Keratinocyte (primary cell): Measurements from ENCODE around the gene TENM4.

ENCODE experiments used
- EZH2 ChIP-seq: IDR thresholded peaks from one replicate; pipeline ENCODE4 v1.6.1; 2012; ENCODE audit warnings: inconsistent platforms, mild to moderate bottlenecking, low read length, moderate library complexity
- TF ChIP-seq, protein P1 (sequence below), 3 experiments: IDR thresholded peaks in 1 of 3; conservative IDR thresholded peaks in 1 of 3; optimal IDR thresholded peaks in 1 of 3; 2 replicates in 2 of 3; 3 replicates in 1 of 3; pipeline versions ENCODE3 to v1.5.1; 2011; ENCODE audit warnings: low read length in 3 of 3, mild to moderate bottlenecking in 3 of 3, moderate library complexity in 2 of 3, control low read depth in 1 of 3, inconsistent platforms in 1 of 3; ENCODE audit not compliant: insufficient read depth in 2 of 3; ENCODE audit errors: extremely low read depth in 1 of 3

DNA sequence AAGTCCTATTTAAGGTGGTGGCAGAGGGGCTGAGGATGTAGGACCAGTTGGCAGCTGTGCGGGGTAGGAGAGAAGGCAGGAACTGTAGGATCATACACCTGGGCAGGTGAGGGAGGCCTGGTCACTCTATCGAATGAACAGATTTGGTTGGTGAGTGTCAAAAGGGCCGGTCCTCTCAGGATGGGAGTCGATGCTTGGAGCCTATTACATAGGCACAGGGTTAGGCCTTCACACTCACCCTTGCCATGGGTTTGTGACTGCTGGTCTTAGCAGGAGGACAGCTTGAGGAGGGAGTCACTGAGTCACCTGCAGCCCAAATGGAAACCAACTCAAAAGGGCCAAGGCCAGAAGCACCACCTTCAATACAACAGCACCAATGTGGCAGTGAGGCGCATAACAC, 786.0 kb downstream of the TENM4 start:
- TF ChIP-seq, protein P1, sequence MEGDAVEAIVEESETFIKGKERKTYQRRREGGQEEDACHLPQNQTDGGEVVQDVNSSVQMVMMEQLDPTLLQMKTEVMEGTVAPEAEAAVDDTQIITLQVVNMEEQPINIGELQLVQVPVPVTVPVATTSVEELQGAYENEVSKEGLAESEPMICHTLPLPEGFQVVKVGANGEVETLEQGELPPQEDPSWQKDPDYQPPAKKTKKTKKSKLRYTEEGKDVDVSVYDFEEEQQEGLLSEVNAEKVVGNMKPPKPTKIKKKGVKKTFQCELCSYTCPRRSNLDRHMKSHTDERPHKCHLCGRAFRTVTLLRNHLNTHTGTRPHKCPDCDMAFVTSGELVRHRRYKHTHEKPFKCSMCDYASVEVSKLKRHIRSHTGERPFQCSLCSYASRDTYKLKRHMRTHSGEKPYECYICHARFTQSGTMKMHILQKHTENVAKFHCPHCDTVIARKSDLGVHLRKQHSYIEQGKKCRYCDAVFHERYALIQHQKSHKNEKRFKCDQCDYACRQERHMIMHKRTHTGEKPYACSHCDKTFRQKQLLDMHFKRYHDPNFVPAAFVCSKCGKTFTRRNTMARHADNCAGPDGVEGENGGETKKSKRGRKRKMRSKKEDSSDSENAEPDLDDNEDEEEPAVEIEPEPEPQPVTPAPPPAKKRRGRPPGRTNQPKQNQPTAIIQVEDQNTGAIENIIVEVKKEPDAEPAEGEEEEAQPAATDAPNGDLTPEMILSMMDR (optimal IDR thresholded peaks at IDR 0.05 in 1 of 3, IDR thresholded peaks at IDR 0.05 in 1 of 3, conservative IDR thresholded peaks at IDR 0.05 in 1 of 3; ENCODE audit: extremely low read depth in 1 of 3, insufficient read depth in 2 of 3, low read length in 3 of 3) = no peak
- no peak for TF ChIP-seq EZH2
